ENCODE data around the gene OR52W1. TPM values are rescaled to one million over a fixed set of nuclear protein-coding genes. Genes with fewer than 3 reads are reported as not detected.

The OR52W1 gene
- total RNA-seq, 3 donors from 2014 or later = not detected

GRCh38 chr11:6175440-6175839 lies 23.6 kb upstream of the OR52W1 start:
- intact Hi-C loops (cut with DNase I; ENCODE audit: low total_unique reads) = no loop called here
- Histone ChIP-seq H3K27me3 (no peaks in the 10 kb centered on the region), H3K27ac (no peak overlapping the region), H3K4me3 (no peak overlapping the region), H3K36me3 (no peaks in the 10 kb centered on the region), H3K9me3 (no peaks in the 10 kb centered on the region), H3K4me1 (no peaks in the 10 kb centered on the region)
- TF ChIP-seq CTCF (IDR thresholded peaks at IDR 0.05) (no peak), POLR2AphosphoS5 (IDR thresholded peaks at IDR 0.05) (no peak), POLR2A (IDR thresholded peaks at IDR 0.05) (no peak)
- DNase-seq (ENCODE audit: low spot score in 2 of 2) = no peak

GRCh38 chr11:6191742-6192141 lies 7.3 kb upstream of the OR52W1 start:
- TF ChIP-seq CTCF (IDR thresholded peaks at IDR 0.05) (no peak), POLR2A (IDR thresholded peaks at IDR 0.05) (no peak), POLR2AphosphoS5 (IDR thresholded peaks at IDR 0.05) (no peak)
- H3K4me3 ChIP-seq = no peak overlapping the region

GRCh38 chr11:6194065-6194581 lies 4.9 kb upstream of the OR52W1 start:
- intact Hi-C loops (cut with DNase I; ENCODE audit: low total_unique reads) = no loop called here
- H3K27ac ChIP-seq = no peak overlapping the region
- no peak for DNase-seq (ENCODE audit: low spot score in 2 of 2)

More at GRCh38 chr11:6191742-6192141, 7.3 kb upstream of the OR52W1 start:
- no peak overlapping the region for H3K27ac ChIP-seq
- DNase-seq (ENCODE audit: low spot score in 2 of 2) = no peak
- intact Hi-C loops (cut with DNase I; ENCODE audit: low total_unique reads) = no loop called here
- no peaks in the 10 kb centered on the region for H3K4me1 ChIP-seq
- H3K36me3 ChIP-seq = no peaks in the 10 kb centered on the region
- no peaks in the 10 kb centered on the region for H3K27me3 ChIP-seq
- no peaks in the 10 kb centered on the region for H3K9me3 ChIP-seq

GRCh38 chr11:6196396-6196795 lies 2.6 kb upstream of the OR52W1 start:
- TF ChIP-seq CTCF (IDR thresholded peaks at IDR 0.05) = no peak
- no peak for TF ChIP-seq POLR2AphosphoS5 (IDR thresholded peaks at IDR 0.05)
- TF ChIP-seq POLR2A (IDR thresholded peaks at IDR 0.05) = no peak
- H3K9me3 ChIP-seq = no peaks in the 10 kb centered on the region
- H3K27ac ChIP-seq = no peak overlapping the region
- H3K4me1 ChIP-seq = no peaks in the 10 kb centered on the region
- no peak overlapping the region for H3K4me3 ChIP-seq
- H3K36me3 ChIP-seq = no peaks in the 10 kb centered on the region
- no peaks in the 10 kb centered on the region for H3K27me3 ChIP-seq
- DNase-seq (ENCODE audit: low spot score in 2 of 2) = no peak
- intact Hi-C loops (cut with DNase I; ENCODE audit: low total_unique reads) = no loop called here

More at GRCh38 chr11:6194065-6194581, 4.9 kb upstream of the OR52W1 start:
- H3K27me3 ChIP-seq = no peaks in the 10 kb centered on the region
- H3K36me3 ChIP-seq = no peaks in the 10 kb centered on the region
- H3K4me3 ChIP-seq = no peak overlapping the region
- no peaks in the 10 kb centered on the region for H3K4me1 ChIP-seq
- TF ChIP-seq POLR2AphosphoS5 (IDR thresholded peaks at IDR 0.05) = no peak
- no peak for TF ChIP-seq CTCF (IDR thresholded peaks at IDR 0.05)
- no peak for TF ChIP-seq POLR2A (IDR thresholded peaks at IDR 0.05)
- H3K9me3 ChIP-seq = no peaks in the 10 kb centered on the region

- H3K9me3 ChIP-seq = no peaks in the 10 kb centered on the region
- H3K27me3 ChIP-seq = no peaks in the 10 kb centered on the region
- H3K27ac ChIP-seq = no peak overlapping the region
- TF ChIP-seq CTCF (IDR thresholded peaks at IDR 0.05) = no peak
- no peak for TF ChIP-seq POLR2A (IDR thresholded peaks at IDR 0.05)
- no peak for TF ChIP-seq POLR2AphosphoS5 (IDR thresholded peaks at IDR 0.05)
- H3K36me3 ChIP-seq = no peaks in the 10 kb centered on the region
- DNase-seq (ENCODE audit: low spot score in 2 of 2) = no peak
- no peak overlapping the region for H3K4me3 ChIP-seq
- H3K4me1 ChIP-seq = no peaks in the 10 kb centered on the region
- intact Hi-C loops (cut with DNase I; ENCODE audit: low total_unique reads) = no loop called here
These were observed 1.4 kb upstream of the OR52W1 start for GRCh38 chr11:6197466-6198200.

Data from breast epithelium (tissue), 4 donors.